Muscle layer of duodenum (tissue), 2 donors: ENCODE measurements around the gene AGTR2.
"Not testable (repeated sequence)": the region's sequence is repeated elsewhere in the genome, so short reads cannot be mapped to it uniquely, and the experiment has no call there.

ENCODE experiments used
- H3K27ac ChIP-seq: one replicate; pipeline ENCODE4 v1.7.0; 2013; ENCODE audit warnings: mild to moderate bottlenecking, low read length
- H3K27me3 ChIP-seq: one replicate; pipeline ENCODE4 v1.7.0; 2013; ENCODE audit warnings: low read depth, mild to moderate bottlenecking, control low read depth, low read length
- H3K36me3 ChIP-seq, 2 donors: one replicate each; pipeline ENCODE4 v1.7.0; 2013; ENCODE audit warnings: low read length in 2 of 2, control low read depth in 1 of 2, mild to moderate bottlenecking in 1 of 2; ENCODE audit not compliant: insufficient read depth in 2 of 2, control insufficient read depth in 1 of 2
- H3K4me1 ChIP-seq, 2 donors: one replicate each; pipeline ENCODE4 v1.7.0; 2013; ENCODE audit warnings: low read length in 2 of 2, mild to moderate bottlenecking in 2 of 2, control low read depth in 1 of 2, moderate library complexity in 1 of 2; ENCODE audit not compliant: insufficient read depth in 2 of 2, control insufficient read depth in 1 of 2
- H3K4me3 ChIP-seq, 2 donors: one replicate each; pipeline ENCODE4 v1.7.0; 2013; ENCODE audit warnings: low read length in 2 of 2, low read depth in 1 of 2, mild to moderate bottlenecking in 1 of 2
- H3K9me3 ChIP-seq, 2 donors: one replicate each; pipeline ENCODE4 v1.7.0; 2013; ENCODE audit warnings: low read length in 2 of 2, control low read depth in 1 of 2, mild to moderate bottlenecking in 1 of 2; ENCODE audit not compliant: control insufficient read depth in 1 of 2
- donor health status: healthy.

AGTR2 gene

GRCh38 chrX:116217080-116217479 is 46.5 kb downstream of the AGTR2 start:
- not testable (repeated sequence) for H3K36me3 ChIP-seq, H3K27ac ChIP-seq, H3K4me3 ChIP-seq, H3K27me3 ChIP-seq, H3K9me3 ChIP-seq, H3K4me1 ChIP-seq
